Activated CD4-positive, alpha-beta memory T cell treated with anti-CD3 and anti-CD28 coated beads, Interleukin-2, amount 10 ng/mL, durations not matched to agents 7 days and 5 days (primary cell): ENCODE measurements around the gene PIK3AP1. TPM values are rescaled to one million over a fixed set of nuclear protein-coding genes. Genes with fewer than 3 reads are reported as not detected.
"Not testable (repeated sequence)": the region's sequence is repeated elsewhere in the genome, so short reads cannot be mapped to it uniquely, and the experiment has no call there.

Source experiments
- CTCF ChIA-PET: fragments of 350-600 bp; sonication (Branson Sonifier 250); formaldehyde crosslinking; loops from one replicate; lab custom pipeline; 2021; ENCODE audit warnings: antibody characterized with exemption, inconsistent platforms; lab: Charles Lee
- POLR2A ChIA-PET: fragments of 350-600 bp; sonication (Branson Sonifier 250); formaldehyde crosslinking; loops from one replicate; lab custom pipeline; 2021; ENCODE audit warnings: antibody characterized with exemption; lab: Charles Lee
- DNase-seq: peaks from one replicate; pipeline ENCODE4 v3.0.0-alpha.2; 2020
- H3K27ac Mint-ChIP-seq: one replicate; pipeline ENCODE4 v1.8.0; 2021; ENCODE audit warnings: mild to moderate bottlenecking, mixed read lengths
- H3K27me3 Mint-ChIP-seq: one replicate; pipeline ENCODE4 v1.8.0; 2021; ENCODE audit warnings: mixed read lengths
- H3K36me3 Mint-ChIP-seq: one replicate; pipeline ENCODE4 v1.8.0; 2021; ENCODE audit warnings: low read depth, mixed read lengths
- H3K4me1 Mint-ChIP-seq: one replicate; pipeline ENCODE4 v1.8.0; 2021; ENCODE audit warnings: mixed read lengths
- H3K4me3 Mint-ChIP-seq: one replicate; pipeline ENCODE4 v1.8.0; 2021; ENCODE audit warnings: mild to moderate bottlenecking, mixed read lengths
- H3K9me3 Mint-ChIP-seq: one replicate; pipeline ENCODE4 v1.8.0; 2021; ENCODE audit warnings: mixed read lengths
- total RNA-seq, 2 experiments: library from RNA; stranded (reverse); gene quantifications; one replicate each; pipeline ENCODE4 v1.2.3, GENCODE V29; 2021

The PIK3AP1 gene
- total RNA-seq, 2 experiments from 2014 or later = 5.7 to 6.6 TPM

DNA sequence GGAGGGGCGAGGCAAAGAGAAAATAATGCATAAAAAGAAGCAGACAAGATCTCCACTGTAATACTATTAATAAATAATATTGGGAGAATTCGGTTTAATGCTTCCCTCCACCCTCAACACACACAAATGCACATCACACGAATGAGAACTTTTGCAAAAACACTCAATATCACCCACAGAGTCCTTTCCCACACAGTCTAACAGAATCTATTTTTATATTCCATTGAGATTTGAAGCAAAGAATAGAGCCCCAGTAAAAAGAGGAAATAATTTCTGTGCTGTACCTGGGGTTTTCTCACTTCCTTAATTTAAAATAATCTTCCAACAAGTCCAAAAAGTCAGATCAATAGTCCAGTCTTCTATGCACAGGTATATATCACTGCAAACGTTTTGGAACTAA is 17.0 kb downstream of the PIK3AP1 start:
- ChIA-PET POLR2A (no interaction called here), CTCF (no interaction called here)
- H3K27ac Mint-ChIP-seq = no peak overlapping the region
- no peaks in the 10 kb centered on the region for H3K27me3 Mint-ChIP-seq
- no peaks in the 10 kb centered on the region for H3K4me1 Mint-ChIP-seq
- no peaks in the 10 kb centered on the region for H3K9me3 Mint-ChIP-seq
- no peak for DNase-seq
- H3K36me3 Mint-ChIP-seq = no peaks in the 10 kb centered on the region
- no peak overlapping the region for H3K4me3 Mint-ChIP-seq

DNA sequence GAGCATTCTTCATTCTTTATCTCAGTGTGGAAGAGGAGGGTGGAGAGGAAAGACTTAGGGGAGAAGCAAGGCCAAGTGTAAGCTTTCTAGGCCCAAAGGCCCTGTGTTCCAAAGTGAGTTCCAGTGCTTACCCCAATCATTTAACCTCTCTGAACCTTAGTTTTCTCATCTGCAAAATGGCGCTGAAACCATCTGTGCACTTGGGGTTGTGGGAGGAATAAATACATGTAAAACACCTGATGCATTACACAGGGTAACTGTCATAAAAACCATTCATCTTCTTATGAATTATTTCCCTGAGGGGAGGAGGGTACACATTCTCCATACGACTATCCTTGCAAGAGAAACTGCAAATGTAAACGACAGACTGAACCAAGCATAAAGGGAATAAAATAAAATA is 19.0 kb downstream of the PIK3AP1 start:
- H3K27me3 Mint-ChIP-seq = no peaks in the 10 kb centered on the region
- H3K27ac Mint-ChIP-seq = no peak overlapping the region
- ChIA-PET POLR2A (no interaction called here), CTCF (interaction anchor here (0.6 kb wide), 1 partner anchor 61 kb away, joined by 3 read pairs; no protein-coding TSS in a partner anchor)
- no peak for DNase-seq
- peaks cover 3% of the 10 kb centered on the region for H3K4me1 Mint-ChIP-seq
- H3K36me3 Mint-ChIP-seq = no peaks in the 10 kb centered on the region
- H3K9me3 Mint-ChIP-seq = no peaks in the 10 kb centered on the region
- no peak overlapping the region for H3K4me3 Mint-ChIP-seq

DNA sequence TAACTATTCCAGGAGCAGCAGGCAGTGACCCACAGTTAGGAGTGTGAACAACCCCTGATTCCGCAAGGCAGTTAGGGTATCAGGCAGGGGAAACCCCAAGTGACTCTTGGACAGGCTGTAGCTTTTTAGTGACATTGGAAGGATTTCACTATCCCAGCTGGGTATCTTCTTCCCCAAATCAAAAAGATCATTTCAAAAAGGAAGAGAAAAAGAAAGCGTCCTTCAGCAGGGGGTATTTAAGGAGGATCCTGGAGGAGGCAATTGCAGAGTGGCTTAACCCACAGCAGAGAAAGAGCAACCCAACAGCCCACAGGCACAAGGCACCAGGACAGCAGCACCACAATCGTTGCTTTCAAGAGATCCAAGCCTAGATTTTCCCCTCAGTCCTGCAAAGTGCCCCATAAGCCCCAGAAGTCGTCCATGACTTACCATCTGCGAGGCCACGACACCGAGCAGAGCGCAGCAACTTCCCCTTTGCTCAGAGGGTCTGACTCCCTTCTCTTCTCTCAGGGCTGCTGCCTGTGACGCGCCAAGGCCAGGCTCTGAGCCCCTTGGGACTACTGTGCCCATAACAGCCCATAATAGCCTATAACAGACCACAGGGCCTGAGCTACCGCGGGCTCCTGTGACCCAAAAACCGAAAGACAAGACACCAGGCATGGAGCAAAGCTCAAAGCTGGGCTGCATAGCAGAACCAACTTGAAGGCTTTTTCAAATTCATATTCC is 19.8 kb downstream of the PIK3AP1 start:
- CTCF ChIA-PET = no interaction called here
- no peaks in the 10 kb centered on the region for H3K27me3 Mint-ChIP-seq

DNA sequence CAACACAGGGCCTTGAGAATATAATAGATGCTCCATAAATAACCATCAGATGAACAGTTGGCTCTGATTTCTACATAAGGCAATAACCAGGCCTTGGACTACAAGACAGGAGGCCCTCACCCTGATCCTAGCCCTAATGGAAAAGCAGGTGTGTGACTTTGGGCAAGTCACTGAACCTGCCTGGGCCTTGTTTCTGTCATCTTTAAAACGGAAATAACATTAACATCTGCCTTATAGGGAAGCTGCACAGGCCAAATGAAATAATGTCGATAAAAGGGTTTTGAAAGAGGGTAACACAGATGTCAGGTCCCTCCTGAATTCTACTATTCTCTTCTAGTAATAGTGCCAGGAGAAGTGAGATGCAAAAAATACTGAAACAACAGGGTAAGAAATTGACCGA is 20.7 kb downstream of the PIK3AP1 start:
- H3K9me3 Mint-ChIP-seq = no peaks in the 10 kb centered on the region
- H3K27me3 Mint-ChIP-seq = no peaks in the 10 kb centered on the region
- CTCF ChIA-PET = no interaction called here

More for the DNA sequence above, 19.8 kb downstream of the PIK3AP1 start:
- Mint-ChIP-seq H3K9me3 (no peaks in the 10 kb centered on the region), H3K4me3 (no peak overlapping the region), H3K36me3 (no peaks in the 10 kb centered on the region), H3K27ac (no peak overlapping the region), H3K4me1 (peaks cover 11% of the 10 kb centered on the region)
- no peak for DNase-seq
- POLR2A ChIA-PET = no interaction called here

GRCh38 chr10:96698305-96698704 is 22.0 kb downstream of the PIK3AP1 start:
- H3K36me3 Mint-ChIP-seq, H3K9me3 Mint-ChIP-seq, H3K27ac Mint-ChIP-seq, H3K4me3 Mint-ChIP-seq, H3K27me3 Mint-ChIP-seq, POLR2A ChIA-PET, DNase-seq, CTCF ChIA-PET: not testable (repeated sequence)
- H3K4me1 Mint-ChIP-seq = peaks cover 21% of the 10 kb centered on the region

More for the DNA sequence above, 20.7 kb downstream of the PIK3AP1 start:
- Mint-ChIP-seq H3K27ac (no peak overlapping the region), H3K36me3 (no peaks in the 10 kb centered on the region), H3K4me3 (no peak overlapping the region), H3K4me1 (peaks cover 18% of the 10 kb centered on the region)
- DNase-seq = no peak
- POLR2A ChIA-PET = no interaction called here

- no peak for DNase-seq
- Mint-ChIP-seq H3K9me3 (no peaks in the 10 kb centered on the region), H3K4me3 (no peak overlapping the region), H3K27ac (no peak overlapping the region), H3K36me3 (no peaks in the 10 kb centered on the region), H3K27me3 (no peaks in the 10 kb centered on the region), H3K4me1 (peaks cover 26% of the 10 kb centered on the region)
- ChIA-PET POLR2A (no interaction called here), CTCF (no interaction called here)
Observed at GRCh38 chr10:96697438-96697837, 22.9 kb downstream of the PIK3AP1 start.

GRCh38 chr10:96696845-96697425 is 23.4 kb downstream of the PIK3AP1 start:
- POLR2A ChIA-PET = no interaction called here
- no peak overlapping the region for H3K27ac Mint-ChIP-seq
- H3K9me3 Mint-ChIP-seq = no peaks in the 10 kb centered on the region
- H3K27me3 Mint-ChIP-seq = no peaks in the 10 kb centered on the region
- H3K4me3 Mint-ChIP-seq = no peak overlapping the region
- peaks cover 26% of the 10 kb centered on the region for H3K4me1 Mint-ChIP-seq
- DNase-seq = no peak
- no peaks in the 10 kb centered on the region for H3K36me3 Mint-ChIP-seq
- CTCF ChIA-PET = no interaction called here

- no peak overlapping the region for H3K4me3 Mint-ChIP-seq
- no peaks in the 10 kb centered on the region for H3K36me3 Mint-ChIP-seq
- no peaks in the 10 kb centered on the region for H3K27me3 Mint-ChIP-seq
- H3K9me3 Mint-ChIP-seq = no peaks in the 10 kb centered on the region
- DNase-seq = no peak
- no peak overlapping the region for H3K27ac Mint-ChIP-seq
- POLR2A ChIA-PET = no interaction called here
- H3K4me1 Mint-ChIP-seq = peaks cover 30% of the 10 kb centered on the region
- CTCF ChIA-PET = no interaction called here
Observed at GRCh38 chr10:96695975-96696634, 24.2 kb downstream of the PIK3AP1 start.

DNA sequence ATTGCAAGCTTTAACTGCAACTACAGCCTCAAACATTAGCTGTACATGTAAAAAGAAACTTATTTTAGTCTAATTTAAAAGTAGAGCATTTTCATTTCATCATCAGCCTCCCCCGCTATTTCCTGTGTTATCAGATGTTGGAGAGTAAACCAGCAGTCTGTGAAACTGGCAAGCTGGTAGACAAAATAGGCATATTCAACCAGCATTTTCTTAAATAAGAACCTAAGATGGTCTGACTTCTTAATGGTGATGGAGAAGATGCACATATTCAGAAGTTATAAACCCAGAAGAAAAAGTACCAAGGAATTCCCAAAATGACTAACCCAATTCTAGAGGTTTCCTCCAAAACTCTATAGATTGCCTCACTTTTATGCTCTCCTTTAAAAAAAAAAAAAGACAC is 24.9 kb downstream of the PIK3AP1 start:
- Mint-ChIP-seq H3K9me3 (no peaks in the 10 kb centered on the region), H3K27ac (peak overlapping the region; percentile 3), H3K27me3 (no peaks in the 10 kb centered on the region), H3K36me3 (no peaks in the 10 kb centered on the region), H3K4me3 (no peak overlapping the region), H3K4me1 (peaks cover 31% of the 10 kb centered on the region)
- ChIA-PET POLR2A (no interaction called here), CTCF (no interaction called here)
- DNase-seq = no peak

GRCh38 chr10:96693431-96693830 is 26.9 kb downstream of the PIK3AP1 start:
- Mint-ChIP-seq H3K4me1 (peaks cover 31% of the 10 kb centered on the region), H3K36me3 (no peaks in the 10 kb centered on the region)

DNA sequence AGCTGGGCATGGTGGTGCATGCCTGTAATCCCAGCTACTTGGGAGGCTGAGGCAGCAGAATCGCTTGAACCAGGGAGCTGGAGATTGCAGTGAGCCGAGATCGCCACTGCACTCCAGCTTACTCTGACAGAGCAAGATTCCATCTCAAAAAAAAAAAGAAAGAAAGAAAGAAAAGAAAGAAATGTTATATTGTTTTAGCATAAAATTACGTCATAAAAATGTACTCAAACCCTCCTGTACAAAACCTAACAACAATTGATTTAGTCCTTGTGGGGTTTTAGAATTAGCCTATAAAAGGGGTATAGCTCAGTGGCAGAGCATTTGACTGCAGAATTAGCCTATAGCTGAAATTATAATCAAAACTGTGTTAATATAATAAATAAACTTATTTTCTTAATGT is 27.9 kb downstream of the PIK3AP1 start:
- no peak overlapping the region for H3K27ac Mint-ChIP-seq
- no peaks in the 10 kb centered on the region for H3K36me3 Mint-ChIP-seq
- H3K27me3 Mint-ChIP-seq = no peaks in the 10 kb centered on the region
- no peak overlapping the region for H3K4me3 Mint-ChIP-seq
- no peak for DNase-seq
- CTCF ChIA-PET = interaction anchor here (0.6 to 1.0 kb wide), 2 partner anchors 49 to 277 kb away, joined by 3 read pairs; no protein-coding TSS in a partner anchor
- H3K4me1 Mint-ChIP-seq = peaks cover 35% of the 10 kb centered on the region
- no peaks in the 10 kb centered on the region for H3K9me3 Mint-ChIP-seq
- POLR2A ChIA-PET = no interaction called here

More at GRCh38 chr10:96693431-96693830, 26.9 kb downstream of the PIK3AP1 start:
- Mint-ChIP-seq H3K4me3 (no peak overlapping the region), H3K9me3 (no peaks in the 10 kb centered on the region), H3K27me3 (no peaks in the 10 kb centered on the region), H3K27ac (no peak overlapping the region)
- ChIA-PET CTCF (interaction anchor here (1.0 kb wide), 1 partner anchor 50 kb away, joined by 3 read pairs; no protein-coding TSS in a partner anchor), POLR2A (no interaction called here)
- DNase-seq = no peak

DNA sequence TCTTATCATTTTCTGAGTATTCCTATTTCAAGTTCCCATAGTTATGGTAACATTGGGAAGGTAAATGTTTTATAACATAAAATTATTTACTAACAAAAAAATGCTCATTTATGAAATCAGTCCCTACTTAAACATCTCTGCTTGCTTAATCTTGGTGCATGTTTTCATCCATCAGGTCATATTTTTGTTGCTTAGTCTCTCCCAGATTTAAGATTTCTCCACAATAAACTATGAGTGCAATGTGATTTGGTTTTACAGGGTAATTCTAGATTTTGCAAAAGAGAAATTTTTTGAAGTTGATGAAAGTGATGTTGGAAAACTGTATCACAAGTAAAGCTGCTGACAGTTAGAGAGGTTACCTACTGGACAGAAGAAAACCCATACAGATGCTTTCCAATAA is 28.6 kb downstream of the PIK3AP1 start:
- no peaks in the 10 kb centered on the region for H3K9me3 Mint-ChIP-seq
- H3K4me3 Mint-ChIP-seq = no peak overlapping the region
- H3K27me3 Mint-ChIP-seq = no peaks in the 10 kb centered on the region
- no peaks in the 10 kb centered on the region for H3K36me3 Mint-ChIP-seq
- no peak overlapping the region for H3K27ac Mint-ChIP-seq
- DNase-seq = no peak
- H3K4me1 Mint-ChIP-seq = peaks cover 37% of the 10 kb centered on the region
- CTCF ChIA-PET = interaction anchor here (0.6 kb wide), 1 partner anchor 278 kb away, joined by 3 read pairs; no protein-coding TSS in a partner anchor
- POLR2A ChIA-PET = no interaction called here
